K562 (cell line): ENCODE measurements around the gene NR6A1. TPM values are rescaled to one million over a fixed set of nuclear protein-coding genes. Genes with fewer than 3 reads are reported as not detected.

Source experiments
- ATAC-seq: fragments of 200-7000 bp; cut with Tn5 transposase; 3 replicates; pipeline ENCODE4 v1.9.1; 2020; ENCODE audit warnings: moderate library complexity
- BruUV-seq: library from RNA; stranded (reverse); fragments of 400-500 nt; replicated peaks from 2 replicates; lab custom pipeline; 2021; lab: Mats Ljungman, UMichigan
- CTCF ChIA-PET: fragments of 300-600 bp; formaldehyde crosslinking; extraction: SDS; loops from one replicate; lab custom pipeline; 2021; ENCODE audit warnings: low intra/inter-chr PET ratio; lab: Yijun Ruan, JAX
- POLR2A ChIA-PET: fragments of 300-600, 350-650 bp; sonication (Branson Sonifier 250); formaldehyde crosslinking; extraction: SDS; loops from one replicate; lab custom pipeline; 2021; ENCODE audit warnings: antibody characterized with exemption, inconsistent platforms; lab: Yijun Ruan, JAX
- DNase-seq, 4 experiments: peaks; one replicate each; pipeline versions ENCODE4 v3.0.0 to v3.0.0-alpha.2; 2011 to 2018; ENCODE audit warnings: low spot score in 3 of 4, mixed read lengths in 3 of 4; ENCODE audit errors: extremely low read depth in 1 of 4
- FAIRE-seq: peaks from 2 replicates; lab custom pipeline; 2011; peaks lifted over from hg19 to GRCh38; lab: Jason Lieb, UNC
- H2AFZ ChIP-seq: 2 replicates; pipeline ENCODE4 v1.6.0; 2011; ENCODE audit warnings: low read depth, low read length, control low read depth, inconsistent platforms
- H3K27ac ChIP-seq: fragments of 200-600 bp; 3 replicates; pipeline ENCODE4 v1.8.0; 2011; ENCODE audit warnings: low read depth, mild to moderate bottlenecking, control low read depth, inconsistent platforms, low read length, moderate library complexity, mixed read lengths; ENCODE audit errors: extremely low read depth
- H3K27me3 ChIP-seq, 2 experiments: fragments of 300-600 bp in 1 of 2; 2 replicates in 1 of 2; 3 replicates in 1 of 2; pipeline versions ENCODE4 v1.6.0 to v1.8.0; 2011; ENCODE audit warnings: inconsistent platforms in 2 of 2, low read length in 2 of 2, mild to moderate bottlenecking in 1 of 2, mixed read lengths in 1 of 2, moderate library complexity in 1 of 2; ENCODE audit not compliant: control insufficient read depth in 2 of 2, insufficient read depth in 2 of 2
- H3K36me3 ChIP-seq: fragments of 300-600 bp; 3 replicates; pipeline ENCODE4 v1.8.0; 2011; ENCODE audit warnings: mild to moderate bottlenecking, low read length, inconsistent platforms; ENCODE audit not compliant: control insufficient read depth, insufficient read depth
- H3K4me1 ChIP-seq, 2 experiments: fragments of 200-600 bp in 1 of 2; replicated peaks in 1 of 2; 2 replicates in 1 of 2; 3 replicates in 1 of 2; pipeline versions ENCODE4 v1.5.1 to v1.8.0; 2011; ENCODE audit warnings: inconsistent platforms in 2 of 2, low read length in 2 of 2, mild to moderate bottlenecking in 1 of 2, mixed read lengths in 1 of 2, moderate library complexity in 1 of 2; ENCODE audit not compliant: control insufficient read depth in 2 of 2, insufficient read depth in 2 of 2
- H3K4me2 ChIP-seq: 2 replicates; pipeline ENCODE4 v1.6.1; 2011; ENCODE audit warnings: low read length, control low read depth, inconsistent platforms, mixed read lengths; ENCODE audit not compliant: insufficient read depth
- H3K4me3 ChIP-seq: fragments of 200-600 bp; sonication (generic), shearing (Covaris generic); 2 replicates; pipeline ENCODE4 v1.5.1; 2016; ENCODE audit warnings: control low read depth, inconsistent platforms
- H3K79me2 ChIP-seq: fragments of 200-600 bp; 3 replicates; pipeline ENCODE4 v1.8.0; 2011; ENCODE audit warnings: low read length, inconsistent platforms; ENCODE audit not compliant: control insufficient read depth, insufficient read depth
- H3K9ac ChIP-seq, 2 experiments: 2 replicates each; pipeline versions ENCODE4 v1.6.0 to v1.6.1; 2011; ENCODE audit warnings: low read depth in 2 of 2, low read length in 2 of 2, control low read depth in 1 of 2, inconsistent platforms in 1 of 2, mild to moderate bottlenecking in 1 of 2, mixed read lengths in 1 of 2; ENCODE audit not compliant: insufficient read depth in 1 of 2
- H3K9me1 ChIP-seq: one replicate; pipeline ENCODE4 v1.6.0; 2011; ENCODE audit warnings: inconsistent platforms, mild to moderate bottlenecking, low read length, moderate library complexity; ENCODE audit not compliant: control insufficient read depth, insufficient read depth
- H3K9me3 ChIP-seq: replicated peaks from 2 replicates; pipeline ENCODE4 v1.5.1; 2011; ENCODE audit warnings: low read depth, low read length, inconsistent platforms; ENCODE audit not compliant: control insufficient read depth, insufficient read depth
- H4K20me1 ChIP-seq: replicated peaks from 2 replicates; pipeline ENCODE4 v1.6.1; 2011; ENCODE audit warnings: low read length, inconsistent platforms, mixed read lengths; ENCODE audit not compliant: control insufficient read depth, insufficient read depth
- AFF4 ChIP-seq: sonication (generic); formaldehyde crosslinking; IDR thresholded peaks from 2 replicates; pipeline ENCODE4 v1.8.0; 2023; ENCODE audit warnings: mild to moderate bottlenecking, missing genetic modification reagents
- GATA2 ChIP-seq: sonication (generic); formaldehyde crosslinking; IDR thresholded peaks from 2 replicates; pipeline ENCODE4 v1.4.0; 2020; ENCODE audit warnings: mild to moderate bottlenecking, missing genetic modification reagents
- PHB2 ChIP-seq: fragments of 450-650 bp; IDR thresholded peaks from 2 replicates; pipeline ENCODE4 v1.6.1; 2017; ENCODE audit warnings: low read depth
- POLR2B ChIP-seq: fragments of 450-650 bp; IDR thresholded peaks from 2 replicates; pipeline ENCODE4 v1.6.1; 2018; ENCODE audit warnings: low read depth; ENCODE audit not compliant: partially characterized antibody
- RNF219 ChIP-seq: fragments of 250-450 bp; sonication (Bioruptor Pico); IDR thresholded peaks from 2 replicates; pipeline ENCODE4 v1.5.0; 2022; ENCODE audit warnings: mild to moderate bottlenecking
- ZBTB43 ChIP-seq: sonication (generic); formaldehyde crosslinking; IDR thresholded peaks from 2 replicates; pipeline ENCODE4 v1.8.0; 2023; ENCODE audit warnings: mild to moderate bottlenecking, missing genetic modification reagents
- ZFP1 ChIP-seq: fragments of 450-650 bp; formaldehyde crosslinking; IDR thresholded peaks from 2 replicates; pipeline ENCODE4 v1.4.0; 2020; ENCODE audit warnings: mild to moderate bottlenecking, mixed read lengths
- ZNF165 ChIP-seq: fragments of 250-450 bp; sonication (Bioruptor Pico); IDR thresholded peaks from 2 replicates; pipeline ENCODE4 v1.4.0; 2020; ENCODE audit warnings: borderline replicate concordance
- ZNF609 ChIP-seq: sonication (generic); formaldehyde crosslinking; IDR thresholded peaks from 2 replicates; pipeline ENCODE4 v1.8.1; 2023; ENCODE audit warnings: missing genetic modification reagents, mild to moderate bottlenecking, borderline replicate concordance
- WGBS: fragments of 100-300 bp; shearing (Covaris generic); methylation state at CpG from one replicate; pipeline ENCODE4 v1.1.6; 2016; ENCODE audit warnings: low coverage, mixed read lengths; ENCODE audit not compliant: insufficient coverage; ENCODE audit errors: missing lambda C conversion rate; 5-methylcytosine and 5-hydroxymethylcytosine counted together
- in situ Hi-C: fragments of 300-500 bp; cut with MboI; formaldehyde crosslinking; loops from 4 replicates; pipeline ENCODE4 v1.15.0; 2018; ENCODE audit warnings: inconsistent platforms, mixed read lengths
- intact Hi-C: fragments of 100-400 bp; cut with micrococcal nuclease; formaldehyde crosslinking; loops from 2 replicates; pipeline ENCODE4 v1.14.2; 2022
- polyA plus RNA-seq, 8 experiments: library from polyadenylated mRNA; depleted of rRNA in 4 of 8; stranded (reverse) in 5 of 8; unstranded in 3 of 8; fragments of >200 nt; fragmentation: Nextera tagmentation in 2 of 8; fragmentation: Illumina TruSeq in 1 of 8; extraction: Ambion mirVana in 2 of 8; extraction: Trizol in 1 of 8; gene quantifications; 2 replicates each; pipeline versions ENCODE4 v1.2.1 to v1.2.3, GENCODE V29; 2011 to 2014; ENCODE audit warnings: inconsistent platforms in 1 of 8, missing spikeins in 1 of 8
- total RNA-seq, 7 experiments: library from RNA; depleted of rRNA in 6 of 7; stranded (reverse); fragments of >200 nt in 6 of 7; fragmentation: Illumina TruSeq in 2 of 7; extraction: Trizol in 2 of 7; gene quantifications; 2 replicates each; pipeline versions ENCODE4 v1.2.1 to v1.2.3, GENCODE V29; 2011 to 2021; ENCODE audit warnings: low replicate concordance in 1 of 7

Gene NR6A1
- total and polyA plus RNA-seq, 9 of the 15 experiments (the other 6 are each of a cell fraction or from before 2014, with no cell fraction given), result 9.7 to 55.4 (median 28.3) TPM

- in situ Hi-C loops (no loop called here), intact Hi-C loops (no loop called here)
- Histone ChIP-seq H3K79me2 (no peaks in the 10 kb centered on the region), H3K9me3 (no peaks in the 10 kb centered on the region), H4K20me1 (no peaks in the 10 kb centered on the region), H2AFZ (no peak overlapping the region), H3K36me3 (no peaks in the 10 kb centered on the region), H3K9me1 (no peaks in the 10 kb centered on the region), H3K4me2 (no peak overlapping the region), H3K27me3 (no peaks in the 10 kb centered on the region), H3K4me1 (peaks cover 13 to 15% of the 10 kb centered on the region in 2 experiments), H3K27ac (no peak overlapping the region), H3K4me3 (no peak overlapping the region), H3K9ac (no peak overlapping the region)
- TF ChIP-seq ZBTB43 (CRISPR knock-in tag), result no peak
- no peak for TF ChIP-seq ZNF165
- TF ChIP-seq AFF4, result no peak
- no peak for TF ChIP-seq GATA2 (CRISPR knock-in tag)
- no peak for TF ChIP-seq ZFP1 (CRISPR knock-in tag)
- TF ChIP-seq RNF219, result no peak
- TF ChIP-seq ZNF609 (CRISPR knock-in tag), result no peak
- no peak for TF ChIP-seq PHB2
- no peak for TF ChIP-seq POLR2B
- ChIA-PET POLR2A (no interaction called here), CTCF (no interaction called here)
- WGBS, result 35% methylated on average over 5 of the region's 5 CpGs
- BruUV-seq, result no TSS peak
- DNase-seq (no peak), FAIRE-seq (no peak), ATAC-seq (no peak)
Measured at GRCh38 chr9:124815601-124816000, 44.5 kb upstream of the NR6A1 start.
